Activated CD4-positive, alpha-beta T cell treated with anti-CD3 and anti-CD28 coated beads, Interleukin-2, Interleukin-4, amounts not matched to agents 100 ng/mL and 50 ng/mL, durations not matched to agents 16 hours and 8 hours (primary cell): ENCODE results near the gene CALML4.
"Not testable (repeated sequence)": the region's sequence is repeated elsewhere in the genome, so short reads cannot be mapped to it uniquely, and the experiment has no call there.

Experiments used
- DNase-seq: peaks from one replicate; pipeline ENCODE4 v3.0.0-alpha.2; 2020; ENCODE audit warnings: low spot score

CALML4 gene

DNA sequence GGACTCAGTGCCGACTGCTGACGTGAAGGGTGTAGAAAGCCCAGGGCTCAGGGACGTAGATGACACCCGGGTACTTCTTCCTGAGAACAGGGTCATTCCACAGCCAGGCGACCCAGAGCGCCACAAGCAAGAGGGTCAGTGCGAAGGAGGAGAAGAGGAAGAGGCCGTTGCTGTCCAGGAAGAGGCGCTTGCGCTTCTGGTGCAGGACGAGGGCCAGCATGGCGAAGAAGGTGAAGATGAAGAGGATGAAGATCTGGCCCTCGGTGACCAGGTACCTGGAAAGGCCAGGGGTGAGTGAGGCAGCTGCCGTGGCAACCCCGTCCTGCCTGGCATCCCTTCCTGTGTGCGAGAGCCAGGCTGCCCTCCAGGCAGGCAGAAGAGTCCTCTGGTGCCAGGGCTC, 3.0 kb upstream of the CALML4 start:
- DNase-seq, result no peak

DNA sequence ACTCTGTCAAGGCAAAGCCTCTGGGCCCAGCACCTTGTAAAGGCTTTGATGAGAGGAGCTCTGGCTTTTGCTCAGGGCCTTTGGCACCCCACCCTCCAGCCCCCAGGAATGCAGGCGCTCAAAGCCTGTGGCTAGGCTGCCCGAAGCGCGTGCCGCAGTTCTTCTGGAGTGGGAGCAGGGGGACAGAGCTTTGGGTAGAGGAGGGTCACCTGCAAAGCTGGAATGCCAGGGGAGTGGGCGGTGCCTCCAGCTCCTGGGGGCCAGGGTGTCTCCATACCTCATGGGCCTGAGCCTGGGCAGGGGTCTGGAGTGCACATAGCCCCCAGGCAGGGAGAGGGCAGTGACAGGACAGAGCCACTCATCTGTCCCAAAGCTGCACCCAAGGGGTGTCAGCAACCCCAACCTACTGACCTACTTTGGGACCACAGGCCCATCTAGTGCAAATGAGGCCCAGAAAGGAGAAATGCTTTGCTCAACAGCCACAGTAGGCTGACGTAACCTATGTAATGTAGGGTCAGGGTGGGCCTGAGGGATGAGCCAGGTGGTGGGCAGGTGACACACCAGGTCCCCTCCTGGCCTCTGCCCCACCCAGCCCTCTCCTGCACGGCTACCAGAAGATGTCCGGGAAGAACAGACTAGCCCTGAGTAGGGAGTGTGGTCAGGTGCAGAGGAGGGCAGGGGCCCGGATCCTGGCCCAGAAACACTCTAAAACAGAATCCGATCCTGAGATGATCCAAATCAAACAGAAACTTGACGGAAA, 2.2 kb upstream of the CALML4 start:
- no peak for DNase-seq

DNA sequence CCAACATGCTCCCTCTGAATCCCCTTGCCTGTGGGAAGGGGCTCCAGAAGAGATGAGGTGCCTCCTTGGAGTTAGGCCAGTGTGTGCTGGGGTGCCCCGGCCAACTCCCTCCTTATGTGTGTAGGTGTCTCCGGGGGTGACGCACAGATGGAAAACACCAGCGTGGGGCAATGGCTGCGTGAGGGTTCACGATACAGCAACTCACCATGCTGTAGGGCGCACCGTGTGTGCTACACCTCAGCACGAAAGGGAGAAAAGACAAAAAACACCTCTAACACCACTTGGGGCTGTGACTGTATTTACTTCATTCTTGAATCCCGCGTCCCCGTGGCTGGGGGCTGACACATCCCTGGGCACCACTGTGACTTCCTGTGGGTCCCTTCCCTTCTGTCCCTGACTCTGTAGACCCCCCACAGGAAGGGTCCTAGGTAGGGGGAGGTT, 1.6 kb upstream of the CALML4 start:
- DNase-seq, result no peak

DNA sequence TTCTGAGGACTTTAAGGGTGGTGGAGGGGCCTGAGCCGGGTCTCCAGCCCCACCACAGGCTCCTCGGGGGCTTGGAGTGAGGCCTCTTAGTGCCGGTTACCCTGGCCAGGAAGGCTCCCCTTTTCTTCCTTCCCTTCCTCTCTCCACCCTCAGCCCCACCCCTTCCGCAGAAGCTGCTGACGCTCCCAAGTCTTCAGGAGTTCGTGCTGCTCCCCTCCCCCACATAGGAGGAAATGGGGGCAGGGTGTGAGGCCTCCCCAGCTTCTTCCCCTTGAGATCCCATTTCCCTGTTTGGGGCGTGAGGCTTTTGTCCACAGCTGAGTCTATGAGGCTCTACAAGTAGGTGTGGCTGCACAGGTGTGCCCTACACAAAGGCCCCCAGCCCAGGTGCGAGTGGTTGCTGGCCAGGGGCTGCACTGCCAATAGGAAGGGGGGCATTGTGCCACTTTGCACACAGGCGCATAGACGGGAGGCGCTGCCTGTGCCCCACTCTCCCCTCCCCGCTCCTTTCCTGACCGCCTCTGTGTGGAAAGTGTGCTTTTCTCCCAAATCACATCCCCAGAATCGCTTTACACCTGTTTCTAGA, 915 bp upstream of the CALML4 start:
- peak; percentile 18 for DNase-seq

DNA sequence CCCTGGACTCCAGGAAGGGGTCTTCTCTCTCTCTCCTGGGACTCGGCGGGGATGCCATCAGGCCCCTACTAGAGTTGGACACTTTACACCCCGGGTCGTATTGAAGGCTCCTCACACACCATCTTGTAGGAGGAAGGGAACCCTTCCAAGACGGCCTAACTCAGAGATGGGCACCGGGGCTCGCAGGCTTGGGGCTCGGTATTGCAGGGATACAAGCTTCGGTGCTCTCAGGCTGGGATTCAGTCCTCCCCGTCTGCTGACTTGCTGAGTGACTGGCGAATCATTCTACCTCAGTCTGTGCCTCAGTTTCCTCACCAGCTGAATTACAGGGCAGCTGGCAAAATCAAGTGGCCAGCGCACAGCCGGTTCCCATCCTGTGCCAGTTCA, 419 bp upstream of the CALML4 start:
- DNase-seq, result no peak

DNA sequence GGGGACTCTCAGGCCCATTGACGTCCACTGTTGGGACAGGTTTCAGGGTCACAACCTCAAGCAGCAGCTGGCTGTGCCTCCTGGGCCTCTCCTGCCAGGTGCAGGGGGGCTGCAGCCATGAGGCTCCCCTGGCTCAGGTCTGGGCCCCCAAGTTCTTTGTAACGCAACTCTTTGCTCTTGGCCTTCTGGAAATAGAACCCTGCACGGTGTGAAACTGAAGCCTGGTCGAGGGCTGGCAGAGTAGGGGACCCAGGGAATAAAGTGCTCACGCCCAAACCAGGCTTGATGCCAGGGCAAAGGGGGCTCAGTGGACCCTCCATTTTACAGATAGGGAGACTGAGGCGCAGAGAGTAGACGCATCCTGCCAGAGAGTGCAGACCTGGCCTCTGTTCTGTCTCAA, 771 bp downstream of the CALML4 start:
- DNase-seq, result no peak

DNA sequence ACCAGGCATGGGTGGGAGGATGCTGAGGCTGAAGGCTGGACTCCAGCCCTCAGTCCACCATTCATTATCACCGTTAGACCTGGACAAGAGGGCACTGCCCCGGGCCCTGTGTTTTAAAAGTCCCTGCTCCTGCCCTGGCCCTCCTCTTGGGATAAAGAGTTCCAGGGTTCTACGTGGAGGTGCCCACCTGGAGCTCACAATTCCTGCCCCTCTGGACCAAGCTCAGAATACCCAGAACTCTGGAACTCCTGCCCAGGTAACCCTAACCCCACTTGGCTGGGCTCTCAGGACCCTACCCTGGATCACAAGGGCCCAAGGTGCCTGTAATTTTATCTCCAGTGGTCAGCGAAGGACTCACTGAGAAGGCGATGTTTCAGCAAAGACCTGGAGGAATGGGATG, 1.2 kb downstream of the CALML4 start:
- no peak for DNase-seq

DNA sequence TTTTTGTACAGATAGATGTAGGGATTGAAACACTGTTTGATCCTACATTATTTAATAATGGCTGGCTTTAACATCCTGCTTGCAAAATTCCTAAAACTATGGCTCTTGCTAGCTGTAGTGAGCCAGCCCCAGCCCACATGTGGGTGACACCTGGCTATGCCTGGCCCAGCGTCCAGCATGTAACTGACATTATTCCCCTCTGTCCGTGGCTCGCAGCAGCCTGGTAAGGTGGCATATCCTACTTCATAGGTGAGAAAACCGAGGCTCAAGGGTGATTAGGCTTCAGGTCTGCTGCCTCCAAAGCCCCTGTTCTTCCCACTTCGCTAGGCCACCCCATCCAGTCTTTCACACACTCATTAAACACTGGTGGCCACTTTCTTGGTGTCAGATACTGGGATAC, 1.6 kb downstream of the CALML4 start:
- no peak for DNase-seq

DNA sequence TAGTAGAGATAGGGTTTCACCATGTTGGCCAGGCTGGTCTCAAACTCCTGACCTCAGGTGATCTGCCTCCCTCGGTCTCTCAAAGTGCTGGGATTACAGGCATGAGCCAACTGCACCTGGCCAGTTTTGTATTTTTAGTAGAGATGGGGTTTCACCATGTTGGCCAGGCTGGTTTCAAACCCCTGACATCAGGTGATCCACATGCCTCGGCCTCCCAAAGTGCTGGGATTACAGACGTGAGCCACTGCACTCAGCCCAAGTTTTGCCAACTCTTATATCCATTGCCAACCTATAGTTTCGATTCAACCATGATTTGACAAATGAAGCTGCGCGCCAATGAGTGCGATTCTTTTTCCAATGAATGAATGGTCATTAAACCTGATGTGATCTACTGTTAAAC, 2.1 kb downstream of the CALML4 start:
- DNase-seq, result not testable (repeated sequence)

DNA sequence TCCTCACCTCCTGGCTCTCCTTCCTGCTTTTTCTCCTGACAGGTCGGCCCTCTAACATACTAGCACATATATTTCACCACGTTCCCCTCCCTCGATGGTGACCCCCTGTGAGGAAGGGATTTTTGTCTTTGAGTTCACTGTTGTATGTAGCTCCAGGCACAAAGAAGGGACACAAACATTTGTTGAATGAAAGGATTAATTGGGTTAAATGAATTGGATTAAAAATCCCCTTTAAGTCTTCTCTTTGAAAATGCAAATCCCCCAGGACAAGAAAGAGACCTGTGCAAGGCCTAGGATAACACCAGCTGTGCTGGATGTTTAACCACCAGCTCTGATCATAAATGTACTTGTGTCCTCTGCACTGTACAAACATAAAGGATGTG, 3.3 kb downstream of the CALML4 start:
- DNase-seq, result no peak

DNA sequence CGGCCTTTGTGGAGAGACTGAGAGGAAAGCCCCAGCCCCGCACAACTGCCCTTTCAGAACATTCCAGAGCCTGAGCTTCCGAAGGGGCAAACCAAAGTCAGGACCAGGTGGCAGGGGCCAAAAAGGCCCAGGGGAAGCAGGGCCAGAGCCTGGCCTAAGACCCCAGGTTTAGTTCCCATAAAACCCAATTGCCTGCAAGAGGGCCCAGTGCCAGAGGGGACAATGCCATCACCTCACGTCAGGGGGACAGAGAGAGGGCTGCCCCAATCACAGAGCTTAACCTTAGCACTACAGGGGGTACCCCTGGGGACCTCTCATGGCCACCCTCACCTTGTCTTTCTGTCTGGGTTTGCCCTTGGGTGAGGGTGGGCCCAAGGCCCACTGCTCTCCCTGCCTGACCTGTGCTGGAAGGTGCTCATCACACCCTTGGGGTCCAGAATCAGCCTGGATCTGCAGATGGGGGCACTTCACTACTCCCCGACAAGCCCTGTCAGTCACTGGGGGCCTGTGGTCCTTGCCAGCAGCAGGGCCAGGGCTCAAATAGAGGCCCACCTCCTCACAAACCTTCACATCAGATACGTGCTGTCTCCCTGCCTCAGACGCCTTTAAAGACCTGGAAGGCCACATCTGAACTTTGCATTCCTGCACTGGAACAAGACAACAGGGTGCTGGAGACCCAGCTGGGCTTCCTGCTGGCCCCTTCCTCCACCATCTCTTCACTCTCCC, 3.8 kb downstream of the CALML4 start:
- DNase-seq, result no peak

DNA sequence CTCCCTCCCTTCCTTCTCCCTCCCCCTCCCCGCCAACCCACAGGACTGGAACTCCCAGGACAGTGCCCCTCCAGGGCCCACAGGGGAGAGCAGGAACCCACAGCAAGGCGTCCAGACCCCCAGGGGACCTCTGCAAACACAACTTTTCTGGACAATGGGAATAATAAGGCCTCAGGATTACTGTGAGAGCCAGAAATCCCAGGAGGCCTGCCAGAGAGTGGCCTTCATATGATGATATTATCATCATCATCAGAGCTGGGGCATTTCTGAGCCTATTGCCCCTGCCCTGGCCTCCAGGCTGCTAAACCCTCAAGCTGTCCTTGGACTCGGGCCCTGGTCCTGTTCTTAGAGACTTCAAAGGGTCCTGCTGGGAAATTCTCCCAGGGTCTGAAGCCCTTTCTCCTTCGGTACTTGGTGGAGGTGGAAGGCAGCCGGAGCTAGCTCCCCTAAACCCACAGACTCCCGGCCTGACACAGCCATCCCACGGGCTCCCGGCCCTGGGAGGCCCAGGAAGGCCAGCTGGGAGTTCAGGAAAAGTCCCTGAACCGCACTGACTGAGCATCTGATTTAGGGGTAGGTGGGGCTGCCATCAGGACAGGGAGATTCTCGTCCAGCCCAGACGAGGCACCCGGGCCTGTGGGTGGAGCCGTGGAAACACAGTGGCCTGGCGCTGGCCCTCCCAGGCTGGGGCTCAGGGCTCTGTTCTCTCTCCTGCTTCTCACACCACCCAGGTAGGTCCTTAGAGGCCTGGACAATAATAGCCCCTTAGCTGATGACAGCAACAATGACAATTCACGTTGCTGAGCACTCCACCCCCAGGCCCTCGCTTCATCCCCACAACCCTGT, 4.9 kb downstream of the CALML4 start:
- DNase-seq, result no peak

DNA sequence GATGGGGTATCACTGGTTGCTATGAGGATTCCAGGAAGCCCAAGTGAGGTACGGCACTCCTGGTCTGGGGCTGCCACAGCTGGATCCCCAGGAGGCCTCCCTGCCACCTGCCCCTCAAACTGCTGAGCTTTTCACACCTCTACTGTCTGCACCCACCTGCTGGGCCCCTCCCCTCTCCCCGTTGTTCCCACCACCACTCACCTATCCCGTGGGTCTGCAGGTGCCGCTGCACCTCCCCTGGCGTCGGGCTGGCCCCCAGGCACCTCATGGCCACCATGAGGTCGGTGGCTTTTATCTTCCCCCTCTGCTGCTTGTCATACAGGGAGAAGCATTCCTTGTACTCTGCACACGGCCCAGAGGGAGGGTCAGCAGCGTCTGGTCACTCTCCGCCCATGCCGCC, 5.8 kb downstream of the CALML4 start:
- no peak for DNase-seq

DNA sequence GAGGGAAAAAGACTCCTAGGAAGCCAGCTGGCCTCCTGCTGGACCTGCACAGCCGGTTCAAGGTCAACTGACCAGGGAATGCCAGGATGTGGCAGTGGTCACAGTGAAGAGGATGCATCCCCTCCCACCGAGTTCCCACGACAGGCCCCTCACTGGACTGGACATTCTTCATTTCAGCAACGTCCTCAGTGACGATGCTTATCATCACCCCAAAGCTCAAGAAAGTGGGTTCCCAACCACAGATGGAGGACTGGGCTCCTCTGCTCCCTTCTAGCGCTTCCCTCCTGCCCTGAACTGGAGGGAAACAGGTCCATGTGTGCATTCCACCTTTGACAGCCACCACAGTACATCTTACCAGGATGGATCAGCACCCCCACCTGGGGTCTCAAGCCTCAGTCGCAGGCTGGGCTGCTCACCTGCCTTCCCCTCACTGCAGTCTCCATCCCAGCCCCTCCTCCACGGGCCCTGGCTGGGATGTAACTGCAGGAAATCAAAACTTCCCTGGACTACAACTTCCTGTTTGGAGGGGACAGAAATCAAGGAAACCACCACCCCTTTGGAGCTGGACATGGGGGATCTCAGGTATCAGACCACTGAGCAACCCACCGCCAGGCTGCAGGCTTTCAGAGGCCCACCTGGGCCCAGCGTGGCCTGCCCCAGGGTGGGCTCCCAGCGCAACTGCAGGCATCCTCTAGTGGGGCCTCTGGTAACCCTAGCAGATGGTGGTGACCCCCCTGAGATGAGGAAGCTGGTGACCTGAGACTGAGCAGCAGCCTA, 7.3 kb downstream of the CALML4 start:
- no peak for DNase-seq

DNA sequence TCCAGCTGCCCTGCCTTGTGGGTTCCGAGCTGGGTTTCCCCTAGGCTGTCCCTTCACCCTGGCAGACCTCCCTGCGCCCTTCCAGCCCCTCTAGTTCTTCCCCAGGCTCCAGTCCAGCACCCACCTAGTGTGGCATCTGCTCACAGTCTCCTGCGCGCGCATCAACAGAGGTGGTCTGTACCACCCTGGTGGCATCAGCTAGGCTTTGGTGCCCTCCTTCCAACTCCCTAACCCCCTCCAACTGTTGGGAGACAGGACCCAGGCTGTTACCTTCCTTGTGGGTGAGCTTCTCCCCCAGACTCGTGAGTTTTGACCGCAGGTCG, 8.0 kb downstream of the CALML4 start:
- DNase-seq, result no peak

DNA sequence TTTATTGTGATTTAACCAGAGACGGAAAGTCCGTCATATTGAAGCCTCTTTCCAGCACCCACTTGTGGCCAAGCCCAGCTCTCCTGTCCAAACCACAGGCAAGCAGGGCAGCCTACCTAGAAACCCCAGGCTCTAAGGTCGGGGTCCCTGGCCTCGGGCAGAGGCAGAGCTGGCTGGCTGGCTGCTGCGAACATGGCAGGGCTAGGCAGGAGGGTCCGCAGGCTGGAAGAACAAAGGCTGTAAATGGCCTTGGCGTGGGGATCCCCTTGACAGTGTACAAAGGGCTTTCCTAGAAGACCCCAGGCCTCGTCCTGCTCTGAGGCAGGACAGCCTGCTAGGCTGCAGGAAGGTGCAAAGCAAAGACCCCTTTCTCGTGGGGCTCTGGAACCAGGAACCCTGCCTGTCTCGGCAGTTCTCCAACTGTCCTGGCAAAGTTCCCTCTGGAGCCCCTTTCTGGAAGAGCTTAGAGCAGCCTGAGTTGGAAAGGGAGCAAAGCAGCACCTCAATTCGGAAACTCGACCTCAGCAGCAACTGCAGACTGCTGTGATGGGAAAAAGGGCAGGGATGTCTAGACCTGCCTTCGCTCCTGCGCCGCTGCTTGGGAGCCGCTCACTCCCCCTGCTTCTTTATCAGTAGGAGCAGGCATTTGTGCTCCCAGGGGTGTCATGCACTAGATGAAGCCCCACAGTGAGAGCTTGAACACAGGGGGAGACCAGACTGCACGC, 8.5 kb downstream of the CALML4 start:
- DNase-seq, result no peak

DNA sequence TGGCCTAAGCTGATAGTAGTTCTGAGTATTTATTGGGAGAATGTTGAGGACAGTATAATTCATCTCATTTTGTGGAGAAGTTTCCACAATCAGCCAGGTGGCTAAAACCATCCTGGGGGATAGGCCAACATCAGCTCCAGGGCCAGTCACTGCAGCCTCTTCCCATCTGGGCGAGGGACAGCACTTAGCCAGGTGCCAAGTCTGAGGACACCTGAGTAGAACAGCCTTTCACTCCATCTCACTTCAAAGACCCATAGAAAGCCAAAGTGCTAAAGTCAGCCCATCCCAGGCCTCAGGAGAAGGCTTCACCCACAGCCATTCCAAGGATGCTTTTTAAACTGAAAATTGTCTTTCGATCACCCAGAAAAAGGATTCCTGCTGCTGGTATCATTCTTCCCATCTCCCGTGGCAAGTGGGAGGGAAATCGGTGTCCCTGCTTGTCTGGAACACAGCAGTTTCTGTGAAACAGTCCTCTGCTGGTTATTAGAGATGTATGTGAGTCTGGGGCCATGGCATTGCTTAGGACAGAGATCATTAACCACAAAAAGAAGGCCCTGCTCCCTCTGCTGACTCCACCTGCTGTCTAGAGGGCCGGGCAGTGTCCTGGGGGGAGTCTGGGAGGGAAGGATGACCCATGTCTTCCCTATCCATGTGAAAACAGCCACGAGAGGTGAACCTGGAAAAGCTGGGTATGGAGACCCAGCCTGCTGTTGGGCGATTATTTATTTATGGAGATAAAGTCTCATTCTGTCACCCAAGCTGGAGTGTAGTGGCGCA, 9.6 kb downstream of the CALML4 start:
- DNase-seq, result no peak

DNA sequence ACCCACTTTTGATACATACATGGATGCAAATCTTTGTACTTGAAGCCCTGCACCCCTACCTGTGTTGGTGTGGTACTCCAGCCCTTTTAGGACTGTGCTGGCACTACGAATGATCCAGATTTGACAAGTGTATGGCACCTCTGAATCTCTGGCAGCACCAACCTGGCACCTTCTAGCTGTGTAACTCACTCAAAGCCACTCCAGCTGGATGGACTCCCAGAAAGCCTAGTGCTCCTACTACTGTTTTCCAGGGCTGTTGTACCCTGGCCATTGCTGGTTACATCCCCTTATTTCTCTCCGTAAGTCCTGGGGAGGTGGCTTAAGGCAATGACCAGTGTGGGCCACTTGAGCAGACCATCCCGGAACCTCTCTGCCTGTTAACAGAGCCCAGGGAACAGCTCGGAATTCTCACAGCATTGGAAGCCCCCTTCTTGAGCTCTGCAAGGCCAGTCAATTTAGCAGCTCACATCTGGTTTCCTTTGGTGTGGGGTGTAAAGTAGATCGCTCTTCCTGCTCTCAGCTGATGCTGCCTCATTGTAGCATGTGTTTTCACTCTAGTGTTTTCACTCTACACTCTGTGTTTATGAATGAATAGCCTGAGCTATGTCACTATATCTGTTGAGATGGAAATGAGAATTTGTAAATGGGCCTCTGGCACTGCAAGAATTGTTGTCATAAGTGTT, 12.2 kb downstream of the CALML4 start:
- no peak for DNase-seq

DNA sequence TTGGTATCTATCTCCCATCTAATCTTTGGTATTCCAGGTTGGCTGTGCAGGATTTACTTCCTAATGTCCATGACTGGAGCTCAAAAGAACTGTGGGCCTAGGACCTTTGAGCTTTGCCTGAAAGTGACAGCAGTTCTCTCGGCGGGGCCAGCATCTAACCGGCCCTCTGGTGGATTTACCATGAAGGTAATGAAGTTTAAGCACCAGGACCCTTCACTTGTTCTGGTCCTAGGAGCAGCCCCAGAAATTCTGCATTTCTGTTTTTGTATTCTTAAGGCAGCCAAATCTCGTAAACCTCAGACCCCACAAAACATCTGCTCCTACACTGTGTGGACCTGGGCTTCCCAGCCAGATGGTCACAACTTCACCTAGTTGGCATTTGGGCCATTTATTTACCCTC, 13.0 kb downstream of the CALML4 start:
- no peak for DNase-seq

DNA sequence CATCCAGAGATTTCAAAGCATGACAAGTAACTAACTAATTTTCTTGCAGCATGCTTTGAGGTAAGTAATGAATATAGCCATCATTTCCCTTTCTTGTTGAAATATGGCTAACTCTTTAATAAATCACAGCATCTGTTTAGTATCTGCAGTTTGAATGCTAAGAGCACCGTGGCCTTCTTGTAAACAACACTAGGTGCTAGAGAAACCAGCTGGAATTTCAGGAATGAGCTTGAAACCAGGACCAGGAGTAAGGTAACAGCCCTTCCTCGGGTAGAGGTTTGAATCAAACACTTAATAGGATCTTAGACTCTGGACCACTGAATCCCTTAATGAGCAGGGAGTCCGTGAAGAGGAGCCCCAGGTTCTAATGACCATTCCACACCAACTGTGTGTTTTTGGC, 13.6 kb downstream of the CALML4 start:
- no peak for DNase-seq
